ENCODE measurements around the gene GLT6D1.

Gene GLT6D1

GRCh38 chr9:135580664-135581380 is 58.5 kb downstream of the GLT6D1 start:
- Histone ChIP-seq H3K9me2 (replicated peaks; ENCODE audit: control insufficient read depth, low read length) (no peaks in the 10 kb centered on the region), H3K4me2 (ENCODE audit: low read length) (no peak overlapping the region), H3K9me3 (ENCODE audit: control insufficient read depth, insufficient read depth, low read length) (no peaks in the 10 kb centered on the region), H3F3A (ENCODE audit: control insufficient read depth, insufficient read depth) (no peaks in the 10 kb centered on the region), H3K36me3 (ENCODE audit: control insufficient read depth, low read length) (no peaks in the 10 kb centered on the region), H3K79me2 (ENCODE audit: control insufficient read depth, low read length) (no peaks in the 10 kb centered on the region), H4K20me1 (ENCODE audit: control insufficient read depth, insufficient read depth, low read depth, low read length) (no peaks in the 10 kb centered on the region), H3K4me3 (ENCODE audit: low read length) (no peak overlapping the region), H3K27me3 (ENCODE audit: control insufficient read depth, low read length) (no peaks in the 10 kb centered on the region), H3K4me1 (ENCODE audit: control insufficient read depth, low read length) (no peaks in the 10 kb centered on the region), H3K27ac (ENCODE audit: low read depth, low read length) (no peak overlapping the region)
- TF ChIP-seq, protein P1, sequence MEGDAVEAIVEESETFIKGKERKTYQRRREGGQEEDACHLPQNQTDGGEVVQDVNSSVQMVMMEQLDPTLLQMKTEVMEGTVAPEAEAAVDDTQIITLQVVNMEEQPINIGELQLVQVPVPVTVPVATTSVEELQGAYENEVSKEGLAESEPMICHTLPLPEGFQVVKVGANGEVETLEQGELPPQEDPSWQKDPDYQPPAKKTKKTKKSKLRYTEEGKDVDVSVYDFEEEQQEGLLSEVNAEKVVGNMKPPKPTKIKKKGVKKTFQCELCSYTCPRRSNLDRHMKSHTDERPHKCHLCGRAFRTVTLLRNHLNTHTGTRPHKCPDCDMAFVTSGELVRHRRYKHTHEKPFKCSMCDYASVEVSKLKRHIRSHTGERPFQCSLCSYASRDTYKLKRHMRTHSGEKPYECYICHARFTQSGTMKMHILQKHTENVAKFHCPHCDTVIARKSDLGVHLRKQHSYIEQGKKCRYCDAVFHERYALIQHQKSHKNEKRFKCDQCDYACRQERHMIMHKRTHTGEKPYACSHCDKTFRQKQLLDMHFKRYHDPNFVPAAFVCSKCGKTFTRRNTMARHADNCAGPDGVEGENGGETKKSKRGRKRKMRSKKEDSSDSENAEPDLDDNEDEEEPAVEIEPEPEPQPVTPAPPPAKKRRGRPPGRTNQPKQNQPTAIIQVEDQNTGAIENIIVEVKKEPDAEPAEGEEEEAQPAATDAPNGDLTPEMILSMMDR (IDR thresholded peaks at IDR 0.05; ENCODE audit: low read depth, low read length, poor library complexity, severe bottlenecking) = no peak
- TF ChIP-seq EZH2phosphoT487 (IDR thresholded peaks at IDR 0.05; ENCODE audit: borderline replicate concordance, low read length) = no peak

DNA sequence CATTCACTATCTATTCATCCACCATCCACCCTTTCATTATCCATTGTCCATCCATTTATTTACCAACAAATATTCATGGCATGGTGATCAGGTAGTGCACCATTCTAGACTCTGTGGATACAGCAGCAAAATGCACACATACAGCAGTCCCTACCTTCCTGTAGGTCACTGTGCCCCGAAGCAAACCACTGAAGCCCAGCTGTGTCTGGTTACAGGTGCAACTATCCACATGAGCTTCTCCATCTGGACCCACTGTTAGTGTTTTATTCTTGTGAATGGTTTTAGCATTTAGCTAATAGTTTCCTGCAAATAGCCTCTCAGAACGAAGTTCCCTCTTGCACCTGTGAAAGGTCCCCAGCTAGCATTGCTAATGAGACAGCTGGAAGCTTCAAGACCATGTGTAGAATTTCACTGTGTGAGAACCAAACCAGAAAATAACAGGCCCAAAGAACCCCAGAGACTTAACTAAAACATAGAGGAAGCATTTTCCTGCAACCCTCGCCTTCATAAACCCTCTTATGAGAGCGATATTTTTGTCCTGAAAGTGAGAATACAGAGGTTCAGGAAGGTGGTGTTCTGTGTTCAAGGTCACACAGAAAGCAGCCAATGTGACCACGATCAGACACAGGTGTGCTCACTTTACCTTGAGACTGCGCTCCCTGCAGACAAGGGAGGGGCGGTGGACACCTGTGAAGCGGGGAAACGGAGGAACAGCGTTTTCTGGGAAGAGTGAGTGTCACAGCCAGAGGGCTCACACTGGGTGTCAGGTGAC is 59.3 kb downstream of the GLT6D1 start:
- Histone ChIP-seq H3K9me3 (ENCODE audit: control insufficient read depth, insufficient read depth, low read length) (no peaks in the 10 kb centered on the region), H3K27ac (ENCODE audit: low read depth, low read length) (no peak overlapping the region), H4K20me1 (ENCODE audit: control insufficient read depth, insufficient read depth, low read depth, low read length) (no peaks in the 10 kb centered on the region), H3K36me3 (ENCODE audit: control insufficient read depth, low read length) (no peaks in the 10 kb centered on the region), H3K4me2 (ENCODE audit: low read length) (no peak overlapping the region), H3K9me2 (replicated peaks; ENCODE audit: control insufficient read depth, low read length) (no peaks in the 10 kb centered on the region), H3K79me2 (ENCODE audit: control insufficient read depth, low read length) (no peaks in the 10 kb centered on the region), H3K4me1 (ENCODE audit: control insufficient read depth, low read length) (no peaks in the 10 kb centered on the region), H3K27me3 (ENCODE audit: control insufficient read depth, low read length) (no peaks in the 10 kb centered on the region), H3K4me3 (ENCODE audit: low read length) (no peak overlapping the region), H3F3A (ENCODE audit: control insufficient read depth, insufficient read depth) (no peaks in the 10 kb centered on the region)
- no peak for TF ChIP-seq EZH2phosphoT487 (IDR thresholded peaks at IDR 0.05; ENCODE audit: borderline replicate concordance, low read length)
- TF ChIP-seq, protein P1 (IDR thresholded peaks at IDR 0.05; ENCODE audit: low read depth, low read length, poor library complexity, severe bottlenecking) = no peak

GRCh38 chr9:135579356-135579755 is 60.0 kb downstream of the GLT6D1 start:
- Histone ChIP-seq H3K36me3 (ENCODE audit: control insufficient read depth, low read length) (no peaks in the 10 kb centered on the region), H3K27ac (ENCODE audit: low read depth, low read length) (no peak overlapping the region), H3K79me2 (ENCODE audit: control insufficient read depth, low read length) (no peaks in the 10 kb centered on the region), H3K9me3 (ENCODE audit: control insufficient read depth, insufficient read depth, low read length) (no peaks in the 10 kb centered on the region), H3K4me1 (ENCODE audit: control insufficient read depth, low read length) (no peaks in the 10 kb centered on the region), H4K20me1 (ENCODE audit: control insufficient read depth, insufficient read depth, low read depth, low read length) (no peaks in the 10 kb centered on the region), H3K27me3 (ENCODE audit: control insufficient read depth, low read length) (no peaks in the 10 kb centered on the region), H3K4me2 (ENCODE audit: low read length) (no peak overlapping the region), H3K9me2 (replicated peaks; ENCODE audit: control insufficient read depth, low read length) (no peaks in the 10 kb centered on the region), H3K4me3 (ENCODE audit: low read length) (no peak overlapping the region), H3F3A (ENCODE audit: control insufficient read depth, insufficient read depth) (no peaks in the 10 kb centered on the region)
- TF ChIP-seq EZH2phosphoT487 (IDR thresholded peaks at IDR 0.05; ENCODE audit: borderline replicate concordance, low read length) = no peak
- TF ChIP-seq, protein P1 (IDR thresholded peaks at IDR 0.05; ENCODE audit: low read depth, low read length, poor library complexity, severe bottlenecking) = no peak

Measured in DOHH2 (cell line).